GM18520 (cell line): ENCODE results near the gene STAT4.

ENCODE experiments used
- ATAC-seq: cut with Tn5 transposase; IDR thresholded peaks from one replicate; pipeline ENCODE4 v1.9.1; 2021; ENCODE audit not compliant: unreplicated experiment

The STAT4 gene

DNA sequence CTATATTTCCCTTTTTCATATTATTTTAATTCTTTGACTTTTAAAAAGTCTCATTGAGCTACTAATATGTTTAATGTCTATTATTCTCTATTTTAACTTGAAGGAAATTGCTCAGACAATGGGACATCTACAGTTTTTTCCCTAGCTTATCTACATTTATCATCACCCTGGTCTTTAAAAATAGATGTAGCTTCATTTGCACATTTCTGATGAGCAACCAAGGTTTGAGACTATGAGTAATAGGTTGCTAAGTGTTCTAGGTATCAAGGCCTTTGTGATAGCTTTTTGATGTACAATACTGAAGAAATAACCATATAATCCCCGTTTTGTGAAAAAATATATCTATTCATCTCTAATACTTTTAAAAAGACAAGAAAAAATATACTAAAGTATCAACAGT lies 47.0 kb downstream of the STAT4 start:
- ATAC-seq = no peak

DNA sequence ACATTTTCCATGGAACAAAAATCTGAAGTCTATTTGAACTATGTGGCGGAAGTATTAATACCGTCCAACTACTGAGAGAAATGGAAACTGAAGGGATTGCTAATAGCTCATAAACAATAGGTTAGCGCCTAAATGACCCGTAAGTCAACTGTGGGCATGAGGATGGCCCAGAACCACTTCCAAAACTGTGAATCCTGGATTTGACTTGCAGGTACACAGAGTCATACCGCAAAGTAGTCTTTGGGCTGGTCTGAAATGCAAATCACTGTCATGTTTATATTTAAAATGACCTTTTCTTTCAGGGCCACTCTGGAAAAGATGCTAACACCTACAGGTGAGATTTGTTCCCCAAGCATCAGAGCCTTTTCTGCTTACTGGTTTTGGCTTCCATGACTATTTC lies 50.6 kb downstream of the STAT4 start:
- no peak for ATAC-seq

DNA sequence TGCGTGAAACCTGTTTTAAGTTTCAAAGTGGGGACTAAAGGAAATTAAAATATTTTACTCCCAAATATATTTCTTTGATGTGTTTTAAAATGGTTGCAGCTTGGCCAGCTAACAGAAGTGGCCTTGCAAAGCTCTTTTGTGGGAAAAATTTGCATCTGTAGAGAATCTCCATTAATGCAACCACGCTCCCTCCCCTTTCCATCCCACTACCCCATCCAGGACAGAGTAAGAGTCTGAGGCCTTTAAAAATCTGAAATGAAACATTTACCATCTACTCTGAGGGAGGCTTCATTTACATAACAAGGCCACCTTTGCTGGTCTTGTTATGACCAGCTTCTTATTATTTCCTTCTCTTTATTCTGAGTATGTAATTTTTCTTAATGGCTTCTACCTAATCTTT lies 63.5 kb downstream of the STAT4 start:
- ATAC-seq = no peak

DNA sequence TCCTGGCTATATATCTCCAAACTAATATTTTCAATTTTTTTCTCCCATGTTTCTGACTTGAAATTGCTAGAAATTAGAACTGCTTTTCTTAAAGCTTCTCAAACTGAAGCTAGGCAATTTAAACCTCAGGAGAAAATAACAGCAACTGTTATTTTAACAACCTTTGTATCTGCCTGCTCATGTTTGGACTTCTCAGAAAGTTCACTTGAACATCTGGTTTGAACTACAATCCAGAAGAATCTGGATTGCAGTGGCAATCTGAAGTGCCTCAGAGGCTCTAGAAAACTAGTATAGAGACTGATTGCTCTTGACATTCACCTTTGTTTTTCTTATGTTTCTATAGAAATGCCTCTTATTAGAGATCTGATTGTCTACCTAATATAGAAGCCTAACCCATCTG lies 64.1 kb downstream of the STAT4 start:
- no peak for ATAC-seq

- ATAC-seq = no peak
These were observed 67.3 kb downstream of the STAT4 start for GRCh38 chr2:191083540-191083939.

DNA sequence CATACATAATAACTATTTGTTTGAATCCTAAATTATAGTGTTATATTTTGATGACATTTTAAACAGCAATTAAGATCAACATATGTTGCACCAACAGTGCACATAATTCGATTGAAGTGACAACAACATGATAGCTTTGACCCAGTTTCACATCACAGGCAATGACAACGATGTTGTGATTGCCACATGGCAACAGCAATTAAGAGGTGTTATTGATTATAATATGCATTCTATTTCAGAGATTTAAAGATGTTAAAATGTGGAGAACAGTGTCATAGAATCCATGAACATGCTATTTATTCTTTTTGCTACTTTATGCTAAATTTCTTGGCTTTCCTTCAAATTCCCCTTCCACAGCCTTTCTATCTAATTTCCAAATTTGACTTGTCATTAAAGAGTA lies 68.5 kb downstream of the STAT4 start:
- ATAC-seq = no peak

GRCh38 chr2:191081411-191082155 lies 69.2 kb downstream of the STAT4 start:
- ATAC-seq = no peak

DNA sequence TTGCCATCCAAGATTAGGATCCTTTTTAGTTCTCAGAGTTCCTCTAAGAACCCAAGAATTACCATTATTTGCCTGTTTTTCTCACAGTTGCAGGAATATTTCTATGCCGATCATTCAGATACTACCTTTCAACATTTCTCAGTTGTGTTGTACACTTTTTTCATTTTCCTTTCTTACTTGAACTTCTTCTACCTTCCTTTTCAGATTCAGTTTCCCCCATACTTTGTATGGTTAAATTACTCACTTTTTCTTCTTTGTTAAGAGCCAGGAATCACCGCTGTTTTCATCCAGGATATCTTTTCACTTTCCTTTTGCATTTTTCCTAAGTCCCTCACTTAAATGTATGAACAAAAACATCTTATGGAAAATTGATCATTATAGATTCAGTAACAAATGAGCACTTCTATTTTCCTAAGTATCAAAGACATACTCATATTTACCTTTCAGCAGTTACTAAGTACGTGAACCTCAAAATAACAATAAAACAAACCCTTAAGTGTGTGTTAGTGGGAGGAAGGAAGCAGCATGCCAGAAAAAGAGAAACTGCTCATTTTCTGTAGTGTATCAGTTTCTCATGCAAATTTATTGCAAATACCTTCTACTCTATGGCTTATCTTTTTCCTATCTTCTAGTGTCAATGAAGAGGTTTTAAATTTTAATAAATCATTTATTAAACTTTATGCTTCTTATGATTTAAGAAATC lies 72.5 kb downstream of the STAT4 start:
- ATAC-seq = no peak

- no peak for ATAC-seq
These were observed 80.5 kb downstream of the STAT4 start for GRCh38 chr2:191070276-191070675.

DNA sequence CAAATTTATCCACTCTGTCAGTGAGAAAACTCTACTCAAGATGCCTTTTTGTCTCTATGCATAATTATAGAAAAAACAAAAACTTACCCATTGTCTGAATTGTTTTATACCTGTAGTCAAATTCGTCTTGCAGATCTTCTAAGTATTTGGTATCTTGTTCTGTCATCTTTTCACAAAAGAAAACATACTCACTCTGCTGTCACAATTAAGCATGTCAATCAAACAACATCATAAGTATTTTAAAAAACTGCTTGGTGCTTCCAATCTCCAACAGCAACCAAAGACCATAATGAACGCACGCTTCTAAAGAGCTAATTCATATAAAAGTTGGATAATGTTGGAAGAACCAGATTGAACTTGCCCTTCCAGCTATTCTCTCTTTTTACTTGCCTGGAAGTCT lies 81.2 kb downstream of the STAT4 start:
- ATAC-seq = no peak

DNA sequence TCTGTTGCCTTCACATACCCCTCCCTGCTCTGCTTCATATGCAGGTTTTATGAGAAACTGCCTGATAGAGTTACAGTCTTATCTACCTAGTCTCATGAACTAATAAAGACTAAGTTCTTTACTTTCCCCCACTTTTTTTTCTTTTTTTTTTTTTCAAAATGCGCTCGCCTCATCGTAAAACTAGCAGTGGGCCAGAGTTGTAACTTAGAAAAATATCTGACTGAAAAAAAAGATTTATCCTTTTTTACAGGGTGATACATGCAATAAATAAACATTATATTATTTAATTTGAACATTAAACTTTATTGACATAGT lies 83.9 kb downstream of the STAT4 start:
- ATAC-seq = no peak

- ATAC-seq = no peak
These were observed 84.4 kb downstream of the STAT4 start for GRCh38 chr2:191066197-191066918.

DNA sequence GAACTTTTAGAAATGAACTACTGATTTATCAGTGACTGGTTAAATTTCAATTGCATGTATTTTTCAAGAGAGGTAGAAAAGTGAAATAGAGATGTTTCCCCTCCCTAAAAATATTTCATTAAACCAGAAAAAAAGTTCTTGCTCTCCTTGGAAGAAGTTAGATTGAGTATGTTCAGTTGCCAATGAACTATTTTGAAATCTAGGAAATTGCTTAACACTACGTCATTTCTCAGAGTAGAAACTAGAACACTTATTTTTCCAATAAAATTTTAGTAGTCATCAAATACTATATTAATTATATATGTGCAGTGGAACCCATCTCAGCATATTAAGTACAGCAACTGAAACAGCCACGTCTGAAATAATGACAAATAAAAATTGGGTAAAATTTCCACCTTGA lies 85.0 kb downstream of the STAT4 start:
- ATAC-seq = no peak

DNA sequence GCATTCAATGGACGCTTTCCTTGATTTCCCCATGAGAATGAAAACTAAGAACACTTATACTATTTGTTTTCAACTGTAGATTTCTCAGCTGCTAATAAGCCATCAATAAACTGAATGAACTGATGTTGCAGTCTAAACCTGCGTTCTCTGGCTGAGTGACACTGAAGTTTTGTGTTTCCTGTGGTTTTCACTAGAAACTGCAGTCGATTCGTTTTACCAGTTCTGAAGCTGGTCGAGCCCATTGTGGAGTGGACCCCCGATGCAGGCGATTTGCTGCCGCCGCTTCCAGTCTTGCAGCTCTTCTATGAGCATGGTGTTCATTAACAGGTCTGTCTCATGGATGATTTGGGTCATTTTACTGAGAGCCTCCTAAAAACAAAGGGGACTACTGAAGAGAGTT lies 86.2 kb downstream of the STAT4 start:
- ATAC-seq = no peak

GRCh38 chr2:191063584-191063983 lies 87.2 kb downstream of the STAT4 start:
- no peak for ATAC-seq

- ATAC-seq = no peak
These were observed 89.3 kb downstream of the STAT4 start for GRCh38 chr2:191061381-191061980.

- ATAC-seq = no peak
These were observed 91.5 kb downstream of the STAT4 start for GRCh38 chr2:191059308-191059707.

DNA sequence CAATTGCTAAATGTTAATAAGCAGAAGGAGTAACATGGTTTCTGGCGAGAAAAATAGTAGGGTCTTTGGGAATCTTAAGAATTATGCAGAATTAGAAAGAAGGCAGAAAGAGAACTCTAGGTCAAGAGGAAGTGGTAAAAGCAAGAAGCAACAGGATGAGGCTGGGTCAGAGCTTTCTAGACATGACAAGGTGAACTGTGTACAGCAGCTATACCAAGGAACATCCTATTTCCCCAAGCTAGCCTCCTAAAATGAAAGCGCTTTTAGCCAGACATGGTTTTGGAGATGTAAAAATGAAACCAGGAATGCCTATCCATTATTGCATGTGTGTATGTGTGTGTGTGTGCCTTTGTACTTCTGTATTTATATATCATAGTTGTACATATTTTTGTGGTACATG lies 94.6 kb downstream of the STAT4 start:
- no peak for ATAC-seq

- no peak for ATAC-seq
These were observed 97.5 kb downstream of the STAT4 start for GRCh38 chr2:191053256-191053655.

- ATAC-seq = no peak
These were observed 98.7 kb downstream of the STAT4 start for GRCh38 chr2:191051825-191052778.

- ATAC-seq = no peak
These were observed 99.6 kb downstream of the STAT4 start for GRCh38 chr2:191051177-191051576.
